Measurements from ENCODE around the gene FOXP1. TPM values are rescaled to one million over a fixed set of nuclear protein-coding genes. Genes with fewer than 3 reads are reported as not detected.

The FOXP1 gene
- total and polyA plus RNA-seq, 12 donors: 7.6 to 42.7 (median 24.3) TPM

DNA sequence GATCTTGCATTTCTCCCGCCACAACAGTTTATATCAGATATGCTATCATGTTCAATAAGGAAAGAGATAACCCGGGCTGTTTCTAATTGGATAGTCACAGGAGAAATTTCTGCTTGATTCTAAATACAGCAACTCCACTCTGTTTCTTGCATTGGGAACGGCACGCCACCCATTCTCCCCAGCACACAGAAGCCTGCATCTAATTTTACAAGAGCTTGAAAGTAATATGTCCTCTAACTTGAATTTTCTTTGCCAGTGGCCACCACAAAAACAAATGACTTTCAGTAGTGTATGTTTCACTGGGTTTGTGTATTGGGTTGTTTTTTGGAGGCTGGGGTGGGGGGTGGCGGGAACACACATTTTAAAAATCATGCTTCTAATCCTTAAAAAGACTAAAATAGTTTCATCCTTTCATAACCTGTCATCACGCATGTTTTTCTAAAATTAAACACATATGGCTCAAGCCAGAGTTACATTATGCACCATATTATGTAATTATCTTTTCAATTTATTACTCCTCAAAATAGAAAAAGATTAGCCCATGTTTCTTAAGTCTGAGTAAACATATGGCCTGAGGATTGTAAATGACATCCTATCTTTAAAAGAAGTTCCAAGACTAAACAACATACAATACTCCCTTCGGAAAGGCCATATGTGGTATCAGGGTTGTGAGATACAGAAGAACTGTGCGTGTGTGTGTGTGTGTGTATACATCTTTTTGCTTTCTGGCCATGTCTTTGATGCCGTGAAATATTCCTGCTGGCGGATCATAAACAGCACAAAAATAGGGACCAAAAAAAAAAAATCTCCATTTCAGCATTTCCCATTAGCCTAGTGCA, 176.3 kb downstream of the FOXP1 start:
- 88 to 91% (median 90%) methylated on average over 10 of the region's 10 CpGs for WGBS, 4 donors

DNA sequence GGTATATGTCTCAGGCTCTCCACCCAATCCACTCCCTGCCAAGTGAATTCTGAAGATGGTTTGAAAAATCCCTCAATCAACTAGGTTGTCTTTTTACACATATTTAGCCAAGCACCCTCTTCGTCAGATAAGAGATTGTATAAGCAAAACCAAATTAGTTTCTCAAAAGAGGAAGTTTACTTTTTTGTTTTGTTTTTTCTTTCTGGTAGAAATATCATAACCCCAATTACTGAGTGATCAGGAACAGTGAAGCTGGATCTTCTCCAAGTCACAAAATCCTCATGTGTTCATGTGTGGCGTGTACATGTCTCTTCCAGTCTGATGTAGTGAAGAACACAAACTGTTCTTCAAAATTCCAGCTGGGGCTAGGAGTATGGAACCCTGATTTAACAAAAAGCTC, 180.6 kb downstream of the FOXP1 start:
- Histone ChIP-seq H3K27me3 (no peaks in the 10 kb centered on the region), H3K9me3 (replicated peaks in 1 of 3) (no peaks in the 10 kb centered on the region), H3K36me3 (replicated peaks in 1 of 2) (no peaks in the 10 kb centered on the region), H3K27ac (no peak overlapping the region), H3K4me1 (replicated peaks in 1 of 2) (peaks cover 2 to 8% of the 10 kb centered on the region in 2 donors), H3K4me3 (no peak overlapping the region)
- intact Hi-C loops (cut with DNase I): no loop called here
- TF ChIP-seq CTCF (IDR thresholded peaks at IDR 0.05) (no peak), POLR2A (IDR thresholded peaks at IDR 0.05) (no peak)
- DNase-seq: no peak
- 69 to 81% (median 79%) methylated on average over 2 of the region's 2 CpGs for WGBS, 4 donors

More for the DNA sequence above, 176.3 kb downstream of the FOXP1 start:
- H3K4me1 ChIP-seq (replicated peaks in 1 of 2): no peaks in the 10 kb centered on the region
- no peaks in the 10 kb centered on the region for H3K27me3 ChIP-seq
- no peak for TF ChIP-seq CTCF (IDR thresholded peaks at IDR 0.05)
- no peak for TF ChIP-seq POLR2A (IDR thresholded peaks at IDR 0.05)
- intact Hi-C loops (cut with DNase I): no loop called here
- H3K4me3 ChIP-seq: no peak overlapping the region
- no peak overlapping the region for H3K27ac ChIP-seq
- no peaks in the 10 kb centered on the region for H3K36me3 ChIP-seq (replicated peaks in 1 of 2)
- no peak for DNase-seq
- H3K9me3 ChIP-seq (replicated peaks in 1 of 3): no peaks in the 10 kb centered on the region

GRCh38 chr3:71402280-71402679, 181.2 kb downstream of the FOXP1 start:
- intact Hi-C loops (cut with DNase I): no loop called here
- WGBS, 4 donors: 93 to 96% (median 95%) methylated on average over 4 of the region's 4 CpGs
- no peak for TF ChIP-seq POLR2A (IDR thresholded peaks at IDR 0.05)
- TF ChIP-seq CTCF (IDR thresholded peaks at IDR 0.05): no peak

DNA sequence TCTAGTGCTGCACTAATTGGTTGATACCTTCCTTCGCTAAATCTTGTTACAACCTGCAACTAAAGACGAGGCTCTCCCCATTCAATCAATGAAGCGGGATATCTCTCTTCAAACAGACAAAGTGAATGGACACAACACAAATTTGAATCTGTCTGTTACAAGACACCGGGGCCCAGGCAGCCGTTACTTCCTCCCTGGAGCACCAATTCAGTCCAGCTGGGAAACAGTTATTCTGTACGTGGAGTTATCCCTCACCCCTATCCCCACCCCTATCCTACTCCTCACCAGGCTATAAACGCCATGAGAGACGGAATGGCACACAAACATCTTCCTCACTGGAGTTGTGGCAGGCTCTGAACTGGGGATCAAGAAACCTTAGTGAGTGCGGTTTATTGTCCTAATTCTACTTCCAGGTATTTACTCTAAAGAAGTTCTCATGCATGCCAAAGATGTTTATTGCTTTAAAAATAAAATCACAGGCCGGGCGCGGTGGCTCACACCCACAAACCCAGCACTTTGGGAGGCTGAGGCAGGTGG, 181.8 kb downstream of the FOXP1 start:
- DNase-seq: no peak
- peaks cover 2 to 8% of the 10 kb centered on the region in 2 donors for H3K4me1 ChIP-seq (replicated peaks in 1 of 2)
- 85 to 92% (median 90%) methylated on average over 12 of the region's 12 CpGs for WGBS, 4 donors
- no peaks in the 10 kb centered on the region for H3K9me3 ChIP-seq (replicated peaks in 1 of 3)
- no peaks in the 10 kb centered on the region for H3K27me3 ChIP-seq
- no peaks in the 10 kb centered on the region for H3K36me3 ChIP-seq (replicated peaks in 1 of 2)
- H3K27ac ChIP-seq: no peak overlapping the region
- intact Hi-C loops (cut with DNase I): no loop called here
- H3K4me3 ChIP-seq: no peak overlapping the region
- TF ChIP-seq POLR2A (IDR thresholded peaks at IDR 0.05) (no peak), CTCF (IDR thresholded peaks at IDR 0.05) (no peak)

More at GRCh38 chr3:71402280-71402679, 181.2 kb downstream of the FOXP1 start:
- no peak for DNase-seq
- no peaks in the 10 kb centered on the region for H3K36me3 ChIP-seq (replicated peaks in 1 of 2)
- no peaks in the 10 kb centered on the region for H3K9me3 ChIP-seq (replicated peaks in 1 of 3)
- no peaks in the 10 kb centered on the region for H3K27me3 ChIP-seq
- peaks cover 2 to 8% of the 10 kb centered on the region in 2 donors for H3K4me1 ChIP-seq (replicated peaks in 1 of 2)
- no peak overlapping the region for H3K27ac ChIP-seq
- no peak overlapping the region for H3K4me3 ChIP-seq

Measured in adrenal gland (tissue), 12 donors.